ENCODE measurements around the gene AHNAK2.

DNA sequence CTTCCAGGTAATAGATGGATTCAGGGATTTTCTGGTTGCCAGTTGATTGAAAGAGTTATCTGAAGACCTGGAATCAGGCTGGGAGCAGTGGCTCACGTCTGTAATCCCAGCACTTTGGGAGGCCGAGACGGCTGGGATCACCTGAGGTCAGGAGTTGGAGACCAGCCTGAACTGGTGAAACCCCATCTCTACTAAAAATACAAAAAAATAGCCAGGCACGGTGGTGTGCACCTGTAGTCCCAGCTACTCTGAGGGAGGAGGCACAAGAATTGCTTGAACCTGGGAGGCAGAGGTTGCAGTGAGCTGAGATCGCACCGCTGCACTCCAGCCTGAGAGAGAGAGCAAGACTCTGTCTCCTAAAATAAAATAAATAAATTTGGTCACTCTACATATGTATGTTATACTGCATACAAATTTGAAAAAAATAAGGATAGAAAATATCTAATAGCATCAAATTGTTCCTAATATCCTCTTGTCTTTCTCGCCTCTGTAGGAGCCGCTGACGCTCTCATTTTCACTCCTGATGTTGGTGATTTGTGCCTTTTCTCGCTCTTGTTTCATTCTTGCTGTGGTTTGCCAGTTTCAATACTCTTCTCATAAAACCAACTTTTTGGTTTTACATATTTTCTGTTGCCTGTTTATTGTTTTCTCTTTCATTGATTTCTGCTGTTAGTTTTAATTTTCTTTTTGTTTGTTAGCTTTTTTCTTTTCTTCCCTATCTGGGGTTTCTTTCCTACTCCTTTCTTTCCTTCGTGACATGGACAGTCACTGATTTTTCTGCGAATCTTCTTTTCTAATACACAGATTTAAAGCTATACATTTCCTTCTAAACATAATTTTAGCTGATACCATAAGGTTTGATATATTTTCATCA is 77.3 kb downstream of the AHNAK2 start:
- TF ChIP-seq, protein P1, sequence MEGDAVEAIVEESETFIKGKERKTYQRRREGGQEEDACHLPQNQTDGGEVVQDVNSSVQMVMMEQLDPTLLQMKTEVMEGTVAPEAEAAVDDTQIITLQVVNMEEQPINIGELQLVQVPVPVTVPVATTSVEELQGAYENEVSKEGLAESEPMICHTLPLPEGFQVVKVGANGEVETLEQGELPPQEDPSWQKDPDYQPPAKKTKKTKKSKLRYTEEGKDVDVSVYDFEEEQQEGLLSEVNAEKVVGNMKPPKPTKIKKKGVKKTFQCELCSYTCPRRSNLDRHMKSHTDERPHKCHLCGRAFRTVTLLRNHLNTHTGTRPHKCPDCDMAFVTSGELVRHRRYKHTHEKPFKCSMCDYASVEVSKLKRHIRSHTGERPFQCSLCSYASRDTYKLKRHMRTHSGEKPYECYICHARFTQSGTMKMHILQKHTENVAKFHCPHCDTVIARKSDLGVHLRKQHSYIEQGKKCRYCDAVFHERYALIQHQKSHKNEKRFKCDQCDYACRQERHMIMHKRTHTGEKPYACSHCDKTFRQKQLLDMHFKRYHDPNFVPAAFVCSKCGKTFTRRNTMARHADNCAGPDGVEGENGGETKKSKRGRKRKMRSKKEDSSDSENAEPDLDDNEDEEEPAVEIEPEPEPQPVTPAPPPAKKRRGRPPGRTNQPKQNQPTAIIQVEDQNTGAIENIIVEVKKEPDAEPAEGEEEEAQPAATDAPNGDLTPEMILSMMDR (IDR thresholded peaks at IDR 0.05; ENCODE audit: insufficient read depth, low read length, poor library complexity, severe bottlenecking): no peak
- no peak for TF ChIP-seq EZH2phosphoT487 (conservative IDR thresholded peaks at IDR 0.05; ENCODE audit: low read length)
